Activated CD4-positive, alpha-beta T cell treated with anti-CD3 and anti-CD28 coated beads, Interleukin-10, Interleukin-2, amounts not matched to agents 100 ng/mL and 50 ng/mL, durations not matched to agents 16 hours and 8 hours (primary cell): ENCODE measurements around the gene PHAF1.

Source experiments
- DNase-seq: peaks from one replicate; pipeline ENCODE4 v3.0.0-alpha.2; 2020

Gene PHAF1

GRCh38 chr16:67164599-67165061 is 54.9 kb downstream of the PHAF1 start, which contains the start of gene HSF4:
Gene HSF4, plus strand, starts transcription at chr16:67164745. Its CDS starts 67 bp downstream, at chr16:67164812.
- no peak for DNase-seq

- DNase-seq = no peak
Observed at GRCh38 chr16:67165121-67166078, 55.7 kb downstream of the PHAF1 start.

DNA sequence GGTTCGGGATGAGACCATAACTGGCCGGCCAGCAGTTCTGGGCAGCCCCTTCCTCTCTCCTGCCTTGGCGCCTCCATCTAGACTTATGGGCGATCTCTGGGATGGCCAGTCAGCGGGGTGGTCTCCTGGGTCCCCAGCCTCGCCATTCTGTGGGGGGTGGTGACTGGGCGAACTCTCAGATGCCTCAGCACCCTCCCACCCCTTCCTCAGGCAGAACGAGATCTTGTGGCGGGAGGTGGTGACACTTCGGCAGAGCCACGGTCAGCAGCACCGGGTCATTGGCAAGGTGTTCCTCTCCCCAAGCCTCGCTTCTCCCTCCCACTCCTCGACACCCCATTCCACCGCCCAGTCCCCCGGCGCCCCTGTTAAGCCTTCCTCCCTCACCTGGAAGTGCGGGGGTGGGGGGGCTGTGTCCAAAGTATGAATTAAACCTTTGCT is 56.4 kb downstream of the PHAF1 start:
- DNase-seq = no peak

DNA sequence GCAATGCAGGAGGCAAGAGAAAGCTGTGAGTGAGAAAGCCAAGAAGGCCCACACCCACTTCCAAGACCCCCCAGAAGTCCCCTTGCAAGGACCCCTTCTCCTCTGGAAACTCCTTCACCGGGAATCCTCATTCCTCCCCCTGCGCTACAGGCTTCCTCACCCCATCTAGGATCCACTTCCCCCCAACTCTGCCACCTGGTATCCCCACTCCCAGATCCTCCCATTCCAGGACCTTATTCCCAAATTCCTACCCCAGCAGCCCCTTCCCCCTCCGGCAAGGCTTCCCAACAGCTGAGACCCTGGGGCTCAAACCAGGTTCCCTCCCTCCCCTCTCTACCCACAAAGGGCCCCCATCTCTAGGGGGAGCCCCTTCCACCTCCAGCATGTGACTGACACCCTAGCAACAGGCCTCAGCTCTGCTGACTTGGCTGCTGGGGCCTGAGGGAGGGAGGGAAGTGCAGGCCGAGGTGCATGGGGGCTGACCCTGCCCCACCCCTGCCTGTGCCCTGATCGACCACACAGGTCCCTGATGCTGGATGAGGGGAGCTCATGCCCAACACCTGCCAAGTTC is 56.9 kb downstream of the PHAF1 start:
- DNase-seq = no peak

- DNase-seq = no peak
Observed at GRCh38 chr16:67167588-67167987, 57.8 kb downstream of the PHAF1 start.

DNA sequence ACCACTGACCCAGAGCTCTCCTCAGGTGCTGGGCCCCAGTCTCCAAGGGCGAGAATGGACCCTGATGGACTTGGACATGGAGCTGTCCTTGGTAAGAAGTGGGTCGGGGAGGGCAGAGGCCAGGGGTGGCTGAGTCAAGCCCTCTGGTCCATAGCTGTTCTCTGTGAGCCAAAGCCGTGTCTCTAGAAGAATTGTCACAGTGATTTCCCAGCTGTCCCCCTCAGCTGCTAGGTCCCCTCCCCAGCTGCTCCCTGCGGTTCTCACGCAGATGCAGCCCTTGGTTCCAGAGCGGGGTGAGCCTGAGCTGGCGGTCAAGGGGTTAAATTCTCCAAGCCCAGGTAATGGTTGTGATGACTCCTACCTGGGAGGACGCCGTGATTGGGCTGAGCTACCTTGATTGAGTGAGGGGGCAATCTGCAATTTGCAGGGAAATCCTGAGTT is 59.3 kb downstream of the PHAF1 start:
- DNase-seq = no peak

GRCh38 chr16:67169642-67170167 is 60.0 kb downstream of the PHAF1 start:
- DNase-seq = peak; percentile 64

- DNase-seq = peak; percentile 68
Observed at GRCh38 chr16:67170168-67170948, 60.6 kb downstream of the PHAF1 start, which contains the start of gene NOL3. Gene NOL3, plus strand, starts transcription at chr16:67170538.

- no peak for DNase-seq
Observed at GRCh38 chr16:67170949-67171649, 61.4 kb downstream of the PHAF1 start.

DNA sequence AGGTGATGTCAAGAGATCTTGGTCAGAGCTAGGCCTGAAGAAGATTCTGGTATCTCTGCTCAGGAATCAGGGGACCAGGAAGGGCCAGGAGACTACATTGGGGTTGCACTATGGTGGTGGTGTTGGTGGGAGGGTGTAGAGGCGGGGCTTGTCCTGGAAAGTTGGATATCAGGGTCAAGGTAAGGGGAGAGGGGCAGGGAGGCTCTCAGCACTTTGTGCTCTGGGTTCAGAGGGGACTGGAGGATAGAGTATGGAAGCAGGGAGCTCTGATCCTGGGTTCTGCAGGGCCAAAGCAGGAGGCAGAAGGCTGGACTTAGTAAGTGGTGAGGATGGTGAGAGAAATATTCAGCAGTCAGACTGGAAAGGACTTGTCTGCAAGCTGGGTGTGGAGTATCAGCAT is 63.6 kb downstream of the PHAF1 start:
- no peak for DNase-seq

DNA sequence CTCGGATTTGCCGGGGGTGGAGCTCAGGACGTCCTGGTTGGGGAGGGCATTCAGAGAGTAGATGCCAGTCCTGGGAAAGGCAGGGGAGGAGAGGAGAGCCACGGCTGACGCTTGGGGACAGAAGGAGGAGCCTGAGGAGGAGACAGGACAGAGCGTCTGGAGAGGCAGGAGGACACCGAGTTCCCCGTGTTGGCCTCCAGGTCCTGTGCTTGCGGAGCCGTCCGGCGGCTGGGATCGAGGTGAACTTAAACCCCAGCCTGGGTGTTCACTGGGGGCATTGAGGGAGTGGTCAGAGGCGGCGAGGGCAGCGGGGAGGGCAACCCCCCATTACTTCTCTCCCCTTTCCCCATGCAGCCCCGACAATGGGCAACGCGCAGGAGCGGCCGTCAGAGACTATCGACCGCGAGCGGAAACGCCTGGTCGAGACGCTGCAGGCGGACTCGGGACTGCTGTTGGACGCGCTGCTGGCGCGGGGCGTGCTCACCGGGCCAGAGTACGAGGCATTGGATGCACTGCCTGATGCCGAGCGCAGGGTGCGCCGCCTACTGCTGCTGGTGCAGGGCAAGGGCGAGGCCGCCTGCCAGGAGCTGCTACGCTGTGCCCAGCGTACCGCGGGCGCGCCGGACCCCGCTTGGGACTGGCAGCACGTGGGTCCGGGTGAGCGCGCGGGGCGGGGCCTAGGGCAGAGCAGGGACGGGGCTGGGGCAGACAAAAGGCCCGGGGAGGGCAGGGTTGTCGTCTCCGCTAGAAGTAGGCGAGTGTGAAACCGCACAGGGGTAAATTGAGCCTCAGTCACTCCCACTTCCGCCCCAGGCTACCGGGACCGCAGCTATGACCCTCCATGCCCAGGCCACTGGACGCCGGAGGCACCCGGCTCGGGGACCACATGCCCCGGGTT is 64.3 kb downstream of the PHAF1 start:
- peak; percentile 81 for DNase-seq

GRCh38 chr16:67174706-67175231 is 65.0 kb downstream of the PHAF1 start:
- DNase-seq = no peak

GRCh38 chr16:67176662-67177061 is 66.9 kb downstream of the PHAF1 start:
- DNase-seq = no peak

DNA sequence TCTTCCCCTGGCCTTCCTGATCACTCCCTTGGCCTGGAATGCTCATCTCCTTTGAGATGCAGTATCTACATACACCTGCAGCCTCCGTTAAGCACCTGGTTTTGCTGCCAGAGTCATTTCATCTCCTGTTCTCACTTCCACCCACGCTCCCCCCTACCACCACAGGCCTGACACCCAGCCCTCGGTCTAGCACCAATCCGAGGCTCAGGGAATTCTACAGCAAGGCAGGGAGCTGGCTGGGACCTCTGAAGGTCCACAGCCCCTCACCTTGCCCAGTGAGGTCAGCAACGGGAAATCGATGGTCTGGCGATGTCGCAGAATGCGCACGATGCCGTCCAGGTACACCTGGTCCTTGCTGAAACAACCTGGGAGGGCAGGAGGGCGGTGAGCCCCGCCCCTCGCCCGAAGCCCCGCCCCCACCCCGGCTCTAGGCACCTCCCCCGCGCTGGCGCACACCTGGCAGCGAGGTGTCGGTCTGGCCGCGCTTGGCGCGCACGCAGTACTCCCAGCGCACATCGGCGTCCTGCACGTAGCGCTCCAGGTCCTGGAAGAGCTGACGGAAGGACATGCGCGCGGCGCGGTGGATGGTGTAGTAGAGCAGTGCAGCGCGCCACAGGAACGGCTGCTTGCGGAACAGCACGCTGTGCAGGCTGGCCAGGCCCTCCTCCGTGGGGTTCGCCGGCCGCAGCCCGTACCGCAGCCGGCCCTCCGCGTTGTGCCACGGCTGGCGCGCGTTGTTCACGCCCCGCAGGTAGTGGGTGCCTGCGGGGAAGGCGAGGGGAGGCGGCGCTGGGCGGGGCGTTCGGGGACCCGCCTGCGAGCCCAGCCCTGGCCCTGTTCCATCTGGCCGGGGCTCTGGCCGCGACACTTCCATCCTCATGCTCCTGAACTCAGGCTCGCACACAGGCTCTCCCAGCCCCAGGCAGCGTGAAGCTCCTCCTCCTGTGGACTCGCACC is 68.3 kb downstream of the PHAF1 start:
- DNase-seq = peak; percentile 59

DNA sequence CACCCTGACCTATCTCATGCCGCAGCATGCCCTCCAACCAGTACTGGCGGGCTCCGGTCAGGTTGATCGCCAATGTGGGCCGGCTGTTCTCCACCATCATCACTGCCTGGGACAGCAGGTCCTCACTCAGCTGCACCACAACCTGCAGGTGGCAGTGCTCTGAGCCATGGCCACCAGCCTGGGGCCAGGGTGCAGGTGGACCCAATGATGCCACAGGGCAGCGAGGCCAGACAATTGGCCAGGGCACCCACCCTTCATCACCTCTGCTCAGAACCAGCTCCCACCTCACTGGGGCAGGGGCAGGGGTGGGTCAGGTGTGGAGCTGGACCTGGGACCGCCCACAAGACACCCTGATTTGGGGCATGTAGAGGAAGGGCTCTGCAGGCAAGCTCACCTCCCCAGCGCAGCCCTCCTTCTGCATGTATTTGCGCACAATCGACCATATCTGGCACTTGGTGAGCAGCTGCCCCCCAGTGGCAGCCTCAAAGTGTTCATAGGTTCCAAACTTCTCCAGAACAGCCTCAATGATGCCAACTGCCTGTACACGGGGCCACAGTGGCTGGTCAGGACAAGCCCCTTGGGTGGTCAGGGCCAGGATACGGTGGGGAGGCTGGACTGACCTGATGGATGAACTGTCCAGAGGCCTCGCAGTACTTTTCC is 69.8 kb downstream of the PHAF1 start:
- DNase-seq = no peak

DNA sequence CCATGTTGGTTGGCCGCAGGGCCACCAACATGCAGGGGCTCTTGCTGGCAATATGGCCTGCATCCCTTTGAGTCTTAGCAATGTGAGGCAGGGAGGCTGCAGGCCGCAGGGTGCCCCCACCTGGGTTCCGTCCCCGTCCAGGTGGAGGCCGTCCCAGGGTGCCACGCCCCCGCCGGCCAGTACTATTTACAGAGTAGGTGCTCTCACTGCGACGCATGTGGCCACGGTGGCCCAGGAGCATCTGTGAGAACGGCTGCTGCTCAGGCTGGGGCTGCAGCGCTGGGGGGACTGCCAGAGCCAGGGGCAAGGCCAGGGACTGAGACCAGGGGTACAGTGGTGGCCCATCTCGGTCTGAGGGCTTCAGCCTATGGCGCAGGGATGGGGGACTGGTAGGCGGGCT is 70.4 kb downstream of the PHAF1 start:
- no peak for DNase-seq

DNA sequence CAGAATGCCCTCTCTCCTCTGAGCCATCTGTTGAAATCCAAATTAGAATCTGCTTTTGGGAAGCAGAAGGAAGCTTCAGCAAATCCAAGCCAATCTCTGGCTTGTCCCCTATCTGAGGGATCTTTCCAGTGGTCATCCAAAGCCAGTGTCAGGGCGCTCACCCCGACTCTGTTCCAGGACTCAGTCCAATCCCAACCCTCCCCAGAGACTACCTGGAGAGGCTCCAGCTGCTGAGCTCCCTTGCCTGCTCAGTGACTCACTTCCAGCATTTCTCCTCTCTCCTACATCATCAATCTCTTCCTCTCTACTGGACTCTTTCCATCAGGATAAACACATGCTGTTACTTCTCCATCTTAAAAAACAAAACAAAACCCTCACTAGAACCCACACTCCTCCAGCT is 71.6 kb downstream of the PHAF1 start:
- DNase-seq = no peak

- DNase-seq = no peak
Observed at GRCh38 chr16:67182288-67182687, 72.5 kb downstream of the PHAF1 start.

- DNase-seq = no peak
Observed at GRCh38 chr16:67183284-67183626, 73.5 kb downstream of the PHAF1 start.
